Cardiac septum (tissue), 1 donor: ENCODE data around the gene DBN1. TPM values are rescaled to one million over a fixed set of nuclear protein-coding genes. Genes with fewer than 3 reads are reported as not detected.

ENCODE experiments used
- DNase-seq: peaks from one replicate; pipeline ENCODE4 v3.0.0-alpha.2; 2020; ENCODE audit warnings: low spot score
- intact Hi-C: fragments of 100-400 bp; cut with DNase I; formaldehyde crosslinking; loops from one replicate; pipeline ENCODE4 v1.14.0; 2022
- long read RNA-seq: library from polyadenylated mRNA; unstranded; transcript quantifications from one replicate; pipeline ENCODE4 v2.0.0, GENCODE V29; 2021
- total RNA-seq: library from RNA; stranded (reverse); fragmentation: NEBNext Ultra II Directional; extraction: Animal tissue kit (Norgen Biotek cat#: 25700); gene quantifications from one replicate; pipeline ENCODE4 v1.2.1, GENCODE V29; 2021
- donor health status: DM: no; HTN: no; CAD: no.

The DBN1 gene
- total RNA-seq, result 27.5 TPM
- long read RNA-seq, transcript DBN1-202 (14 exons, 2,995 nt), result major isoform, 43 of 73 reads
- long read RNA-seq, transcript DBN1-203 (15 exons, 2,701 nt), result minor isoform, 10 of 73 reads
- long read RNA-seq, partial matches to known transcripts, result 10 of 73 reads
- long read RNA-seq, other reads (novel, unspliced or antisense), result 10 of 73 reads

- intact Hi-C loops, result no loop called here
- no peak for DNase-seq
Observed at GRCh38 chr5:177473443-177474001, at the start of gene DBN1. Gene DBN1 (minus strand): TSS chr5:177473634. CDS start chr5:177473521, 113 bp downstream.

- DNase-seq, result no peak
- intact Hi-C loops, result no loop called here
Observed at GRCh38 chr5:177520916-177521513, 47.6 kb upstream of the DBN1 start.

- DNase-seq, result no peak
- intact Hi-C loops, result no loop called here
Observed at GRCh38 chr5:177520271-177520670, 46.8 kb upstream of the DBN1 start.

GRCh38 chr5:177519463-177520235 is 46.2 kb upstream of the DBN1 start:
- DNase-seq, result no peak
- intact Hi-C loops, result loop anchor here (5.0 kb wide), 1 partner anchor 73 kb away; the partner anchor contains the start of gene TMED9

- peak; percentile 98 for DNase-seq
- intact Hi-C loops, result loop anchor here (2.0 to 5.0 kb wide), 3 partner anchors 18 to 75 kb away; partner anchors contain the start of gene TMED9
Observed at GRCh38 chr5:177516601-177517568, 43.5 kb upstream of the DBN1 start, which contains the start of gene DDX41. Gene DDX41 (minus strand): TSS chr5:177516961. CDS start chr5:177516945, 16 bp downstream.

- no peak for DNase-seq
Observed at GRCh38 chr5:177515580-177515979, 42.1 kb upstream of the DBN1 start.

GRCh38 chr5:177514541-177514940 is 41.1 kb upstream of the DBN1 start:
- intact Hi-C loops, result no loop called here
- DNase-seq, result no peak

More at GRCh38 chr5:177515580-177515979, 42.1 kb upstream of the DBN1 start:
- intact Hi-C loops, result loop anchor here (5.0 kb wide), 1 partner anchor 77 kb away; the partner anchor contains the start of gene TMED9

- intact Hi-C loops, result no loop called here
- DNase-seq, result no peak
Observed at GRCh38 chr5:177513500-177513899, 40.1 kb upstream of the DBN1 start.

GRCh38 chr5:177512736-177513380 is 39.4 kb upstream of the DBN1 start:
- intact Hi-C loops, result no loop called here
- no peak for DNase-seq

- intact Hi-C loops, result no loop called here
- no peak for DNase-seq
Observed at GRCh38 chr5:177511796-177512675, 38.6 kb upstream of the DBN1 start.

- intact Hi-C loops, result no loop called here
- DNase-seq, result no peak
Observed at GRCh38 chr5:177511181-177511580, 37.7 kb upstream of the DBN1 start.

GRCh38 chr5:177510567-177511053 is 37.2 kb upstream of the DBN1 start:
- intact Hi-C loops, result no loop called here
- peak; percentile 82 for DNase-seq

GRCh38 chr5:177509991-177510566 is 36.6 kb upstream of the DBN1 start:
- DNase-seq, result no peak
- intact Hi-C loops, result no loop called here

GRCh38 chr5:177509381-177509951 is 36.0 kb upstream of the DBN1 start, which contains the start of gene DOK3:
Gene DOK3 (minus strand): TSS chr5:177509826. CDS start chr5:177509540, 286 bp downstream.
- DNase-seq, result peak; percentile 90
- intact Hi-C loops, result no loop called here

GRCh38 chr5:177508837-177509236 is 35.4 kb upstream of the DBN1 start:
- no peak for DNase-seq
- intact Hi-C loops, result no loop called here

- no peak for DNase-seq
- intact Hi-C loops, result no loop called here
Observed at GRCh38 chr5:177508221-177508611, 34.8 kb upstream of the DBN1 start.
